ENCODE data around the gene PRSS8.

PRSS8 gene

GRCh38 chr16:31113121-31114120 lies 22.1 kb downstream of the PRSS8 start:
- TF ChIP-seq FOXM1 (IDR thresholded peaks at IDR 0.05; ENCODE audit: borderline replicate concordance, low read depth) (no peak), TEAD4 (IDR thresholded peaks at IDR 0.05) (no peak), NFIC (IDR thresholded peaks at IDR 0.05) (no peak), TCF12 (IDR thresholded peaks at IDR 0.05; ENCODE audit: low read depth) (no peak), EP300 (IDR thresholded peaks at IDR 0.05; ENCODE audit: borderline replicate concordance) (no peak), RAD21 (IDR thresholded peaks at IDR 0.05; ENCODE audit: low read depth) (no peak), TAF1 (IDR thresholded peaks at IDR 0.05; ENCODE audit: low read depth) (no peak), ZBTB7A (IDR thresholded peaks at IDR 0.05; ENCODE audit: low read depth) (no peak), CREB1 (IDR thresholded peaks at IDR 0.05; ENCODE audit: low read depth) (no peak), EGR1 (IDR thresholded peaks at IDR 0.05) (no peak), MAX (IDR thresholded peaks at IDR 0.05) (no peak), YY1 (IDR thresholded peaks at IDR 0.05; ENCODE audit: low read depth) (no peak), REST (IDR thresholded peaks at IDR 0.05; ENCODE audit: low read depth) (no peak), USF1 (IDR thresholded peaks at IDR 0.05) (no peak), CEBPB (IDR thresholded peaks at IDR 0.05) (no peak)

- TF ChIP-seq YY1 (IDR thresholded peaks at IDR 0.05; ENCODE audit: low read depth) (no peak), TAF1 (IDR thresholded peaks at IDR 0.05; ENCODE audit: low read depth) (no peak), USF1 (IDR thresholded peaks at IDR 0.05) (no peak), REST (IDR thresholded peaks at IDR 0.05; ENCODE audit: low read depth) (no peak), CEBPB (IDR thresholded peaks at IDR 0.05) (no peak)
Measured at GRCh38 chr16:31112711-31113110, 22.8 kb downstream of the PRSS8 start.

- TF ChIP-seq EP300 (IDR thresholded peaks at IDR 0.05; ENCODE audit: borderline replicate concordance), result no peak
- no peak for TF ChIP-seq MAX (IDR thresholded peaks at IDR 0.05)
- no peak for TF ChIP-seq TEAD4 (IDR thresholded peaks at IDR 0.05)
- no peak for TF ChIP-seq FOXM1 (IDR thresholded peaks at IDR 0.05; ENCODE audit: borderline replicate concordance, low read depth)
- no peak for TF ChIP-seq CREB1 (IDR thresholded peaks at IDR 0.05; ENCODE audit: low read depth)
- no peak for TF ChIP-seq ZBTB7A (IDR thresholded peaks at IDR 0.05; ENCODE audit: low read depth)
- TF ChIP-seq CEBPB (IDR thresholded peaks at IDR 0.05), result no peak
- no peak for TF ChIP-seq EGR1 (IDR thresholded peaks at IDR 0.05)
- no peak for TF ChIP-seq REST (IDR thresholded peaks at IDR 0.05; ENCODE audit: low read depth)
- TF ChIP-seq USF1 (IDR thresholded peaks at IDR 0.05), result no peak
- no peak for TF ChIP-seq NFIC (IDR thresholded peaks at IDR 0.05)
- no peak for TF ChIP-seq RAD21 (IDR thresholded peaks at IDR 0.05; ENCODE audit: low read depth)
- no peak for TF ChIP-seq YY1 (IDR thresholded peaks at IDR 0.05; ENCODE audit: low read depth)
- no peak for TF ChIP-seq TAF1 (IDR thresholded peaks at IDR 0.05; ENCODE audit: low read depth)
- no peak for TF ChIP-seq TCF12 (IDR thresholded peaks at IDR 0.05; ENCODE audit: low read depth)
Measured at GRCh38 chr16:31111881-31112466, 23.6 kb downstream of the PRSS8 start.
